ENCODE data around the gene SLC7A6.
"Not testable (repeated sequence)": the region's sequence is repeated elsewhere in the genome, so short reads cannot be mapped to it uniquely, and the experiment has no call there.

Gene SLC7A6

DNA sequence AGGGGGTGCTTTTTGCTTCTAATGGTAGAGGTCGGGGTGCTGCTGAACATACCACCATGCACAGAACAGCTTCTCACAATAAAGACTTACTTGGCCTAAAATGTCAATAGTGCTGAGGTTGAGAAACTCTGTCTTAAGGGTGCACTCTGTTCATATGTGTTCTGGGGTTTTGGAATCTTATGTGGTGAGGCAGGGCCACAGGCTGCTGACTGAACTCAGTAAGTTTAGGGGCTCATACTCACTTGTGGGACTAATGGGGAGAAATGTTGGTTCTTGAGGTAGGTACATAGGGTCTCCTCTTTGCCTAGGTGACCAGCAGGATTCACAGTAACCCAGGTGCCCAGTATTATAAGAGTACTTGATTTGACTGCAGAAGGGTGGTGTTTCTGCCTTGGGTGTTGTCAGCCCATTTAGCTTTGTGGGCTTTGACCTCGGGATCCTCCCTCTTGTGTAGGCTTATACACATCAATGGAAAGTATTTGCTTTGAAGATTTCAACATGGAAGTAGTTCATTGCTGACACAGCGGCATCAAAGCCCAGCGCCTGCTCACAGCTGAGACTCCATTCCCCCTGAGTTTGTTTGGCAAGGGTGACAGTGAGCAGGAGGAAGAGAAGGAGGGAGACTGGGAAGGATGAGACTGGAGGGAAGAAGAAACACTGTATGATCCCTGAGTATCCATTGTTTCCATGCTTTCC lies 17.2 kb downstream of the SLC7A6 start:
- no peak for DNase-seq (ENCODE audit: low read depth in 1 of 2, low spot score in 1 of 2)

DNA sequence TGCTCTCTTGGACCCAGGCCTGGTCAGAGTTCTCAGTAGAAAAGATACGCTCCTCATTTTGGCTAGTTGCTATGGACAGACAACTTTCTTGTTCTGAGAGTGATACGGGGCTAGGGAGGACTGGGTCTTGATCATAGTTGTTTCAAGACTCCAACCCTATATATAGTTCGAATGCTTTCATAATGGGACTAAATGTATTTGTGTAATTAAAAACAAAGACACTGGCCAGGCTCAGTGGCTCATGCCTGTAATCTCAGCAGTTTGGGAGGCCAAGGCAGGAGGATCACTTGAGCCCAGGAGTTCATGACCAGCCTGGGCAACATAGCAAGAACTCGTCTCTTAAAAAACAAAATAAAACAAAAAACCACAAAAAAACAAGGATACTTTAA lies 17.7 kb downstream of the SLC7A6 start:
- no peak for DNase-seq (ENCODE audit: low read depth in 1 of 2, low spot score in 1 of 2)

DNA sequence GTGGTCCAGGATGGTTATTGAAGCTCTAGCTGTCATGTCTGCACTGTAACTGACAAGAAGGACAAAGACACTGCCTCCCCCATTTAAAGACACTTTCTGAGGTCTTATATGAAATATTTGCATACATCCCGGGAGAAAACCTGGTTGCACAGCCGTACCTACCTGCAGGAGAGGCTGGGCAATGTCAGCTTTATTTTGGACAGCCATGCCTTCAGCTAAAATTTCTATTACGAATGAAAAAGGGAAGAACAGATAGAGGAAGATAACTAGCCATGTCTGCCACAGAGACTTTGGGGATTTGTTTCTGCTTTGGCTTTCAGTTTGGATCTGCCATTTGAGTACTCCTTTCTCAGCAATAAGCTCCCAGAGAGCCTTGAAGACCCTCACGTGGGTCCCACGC lies 19.0 kb downstream of the SLC7A6 start:
- no peak for DNase-seq (ENCODE audit: low read depth in 1 of 2, low spot score in 1 of 2)

DNA sequence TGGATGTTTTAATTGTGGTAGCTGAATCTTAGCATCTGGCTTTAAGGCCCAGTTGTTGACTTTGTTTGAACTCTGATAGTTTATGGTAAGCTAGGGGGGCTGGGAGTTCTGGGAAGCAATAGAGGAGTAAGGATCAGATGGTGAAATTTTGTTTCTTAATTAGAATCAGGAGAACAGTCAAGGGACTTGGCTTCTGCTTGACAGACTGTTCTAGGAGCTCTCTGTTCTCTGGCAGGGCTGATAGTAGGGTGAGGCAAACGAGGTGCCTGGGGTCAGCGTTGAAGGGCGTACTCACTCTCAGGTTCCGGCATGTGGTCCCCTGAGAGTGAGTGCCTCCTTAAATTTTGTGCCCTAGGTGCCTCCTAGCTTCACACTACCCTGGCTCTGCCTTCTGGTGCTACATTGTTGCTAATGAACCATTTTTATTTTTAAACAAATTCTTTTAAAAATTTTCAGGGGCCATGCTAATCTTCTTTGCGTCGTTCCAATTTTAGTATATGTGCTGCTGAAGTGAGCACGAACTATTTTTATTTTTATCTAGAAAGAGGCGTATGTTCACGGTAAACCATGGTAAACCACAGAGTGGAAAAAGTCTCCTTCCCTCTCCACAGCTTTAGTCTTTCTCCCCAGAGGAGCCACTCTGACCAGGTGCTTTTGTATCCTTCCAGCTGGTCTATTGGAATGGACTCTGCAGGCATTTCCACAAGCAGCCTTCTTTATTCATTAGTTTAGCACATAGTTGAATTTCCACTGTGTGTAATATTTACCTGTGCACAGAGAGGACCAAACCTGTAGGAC lies 19.7 kb downstream of the SLC7A6 start:
- DNase-seq (ENCODE audit: low read depth in 1 of 2, low spot score in 1 of 2) = no peak

DNA sequence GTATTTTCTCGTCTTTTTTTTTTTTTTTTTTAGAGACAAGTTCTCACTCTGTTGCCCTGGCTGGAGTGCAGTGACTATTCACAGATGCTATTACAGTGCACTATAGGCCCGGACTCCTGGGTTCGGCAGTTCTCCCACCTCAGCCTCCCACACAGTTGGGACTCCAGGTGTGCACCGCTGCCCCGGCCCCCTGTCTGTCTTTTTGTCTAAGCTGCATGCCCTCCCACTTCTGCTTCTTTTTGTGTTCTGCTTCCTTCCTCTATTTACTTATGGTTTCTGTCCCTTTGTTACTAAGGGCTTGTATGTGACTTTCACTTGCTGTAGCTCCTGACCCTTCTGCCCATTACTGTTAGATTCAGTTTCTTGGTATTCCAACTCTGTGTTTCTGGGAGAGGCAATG lies 20.5 kb downstream of the SLC7A6 start:
- DNase-seq (ENCODE audit: low read depth in 1 of 2, low spot score in 1 of 2) = no peak

DNA sequence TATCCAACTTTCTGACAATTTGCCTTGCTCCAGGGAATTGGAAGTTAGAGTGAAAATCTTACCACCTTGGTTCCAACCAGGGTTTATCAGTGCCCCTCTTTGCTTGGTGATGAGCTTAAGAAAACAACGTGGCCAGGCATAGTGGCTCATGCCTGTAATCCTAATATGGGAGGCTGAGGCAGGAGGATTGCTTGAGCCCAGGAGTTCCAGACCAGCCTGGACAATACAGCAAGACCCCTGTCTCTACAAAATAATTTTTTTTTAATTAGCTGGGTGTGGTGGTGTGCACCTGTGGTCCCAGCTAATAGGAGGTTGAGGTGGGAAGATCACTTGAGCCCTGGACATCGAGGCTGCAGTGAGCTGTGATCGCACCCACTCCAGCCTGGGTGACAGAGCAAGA lies 21.4 kb downstream of the SLC7A6 start:
- no peak for DNase-seq (ENCODE audit: low read depth in 1 of 2, low spot score in 1 of 2)

DNA sequence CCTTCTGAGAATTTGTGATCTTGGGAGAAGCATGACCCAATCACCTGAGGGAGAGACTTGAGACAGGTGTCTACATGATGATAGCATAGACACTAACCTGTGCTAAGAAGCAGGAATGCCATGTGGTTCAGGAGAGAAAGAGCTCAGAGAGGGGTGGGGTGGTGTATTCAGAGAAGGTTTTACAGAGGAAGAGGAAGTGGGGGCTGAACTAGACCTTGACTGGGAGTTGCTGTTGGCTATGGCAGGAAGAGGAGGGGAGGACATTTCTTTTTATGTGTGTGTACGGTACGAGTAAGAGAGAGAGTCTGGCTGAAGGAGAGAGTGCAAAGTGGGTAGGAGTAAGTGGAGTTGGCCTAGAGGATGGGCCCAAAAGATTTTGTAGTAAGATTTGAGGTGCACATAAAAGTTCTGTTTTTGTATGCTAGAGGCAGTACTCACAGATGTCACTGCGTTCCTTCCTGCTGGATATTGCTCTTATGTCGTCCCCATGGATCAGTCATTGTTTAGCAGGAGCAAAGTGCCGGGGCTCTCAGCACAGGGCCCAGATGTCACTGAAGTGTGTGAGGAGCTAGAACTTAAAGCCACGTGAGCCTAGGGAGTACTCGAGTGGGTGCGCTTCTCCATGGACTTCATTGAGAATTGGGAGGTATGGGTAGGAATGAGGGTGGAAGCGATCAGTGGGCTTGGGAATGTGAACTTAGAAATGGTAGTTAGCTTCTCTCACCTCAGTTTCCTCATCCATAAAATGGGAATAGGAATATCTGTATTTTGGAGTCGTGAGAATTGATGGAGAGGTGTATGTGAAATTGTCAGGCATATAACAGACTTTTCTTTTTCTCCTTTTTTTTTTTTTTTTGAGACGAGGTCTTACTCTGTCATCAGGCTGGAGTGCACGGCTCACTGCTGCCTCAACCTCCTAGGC lies 22.1 kb downstream of the SLC7A6 start:
- DNase-seq (ENCODE audit: low read depth in 1 of 2, low spot score in 1 of 2) = no peak

DNA sequence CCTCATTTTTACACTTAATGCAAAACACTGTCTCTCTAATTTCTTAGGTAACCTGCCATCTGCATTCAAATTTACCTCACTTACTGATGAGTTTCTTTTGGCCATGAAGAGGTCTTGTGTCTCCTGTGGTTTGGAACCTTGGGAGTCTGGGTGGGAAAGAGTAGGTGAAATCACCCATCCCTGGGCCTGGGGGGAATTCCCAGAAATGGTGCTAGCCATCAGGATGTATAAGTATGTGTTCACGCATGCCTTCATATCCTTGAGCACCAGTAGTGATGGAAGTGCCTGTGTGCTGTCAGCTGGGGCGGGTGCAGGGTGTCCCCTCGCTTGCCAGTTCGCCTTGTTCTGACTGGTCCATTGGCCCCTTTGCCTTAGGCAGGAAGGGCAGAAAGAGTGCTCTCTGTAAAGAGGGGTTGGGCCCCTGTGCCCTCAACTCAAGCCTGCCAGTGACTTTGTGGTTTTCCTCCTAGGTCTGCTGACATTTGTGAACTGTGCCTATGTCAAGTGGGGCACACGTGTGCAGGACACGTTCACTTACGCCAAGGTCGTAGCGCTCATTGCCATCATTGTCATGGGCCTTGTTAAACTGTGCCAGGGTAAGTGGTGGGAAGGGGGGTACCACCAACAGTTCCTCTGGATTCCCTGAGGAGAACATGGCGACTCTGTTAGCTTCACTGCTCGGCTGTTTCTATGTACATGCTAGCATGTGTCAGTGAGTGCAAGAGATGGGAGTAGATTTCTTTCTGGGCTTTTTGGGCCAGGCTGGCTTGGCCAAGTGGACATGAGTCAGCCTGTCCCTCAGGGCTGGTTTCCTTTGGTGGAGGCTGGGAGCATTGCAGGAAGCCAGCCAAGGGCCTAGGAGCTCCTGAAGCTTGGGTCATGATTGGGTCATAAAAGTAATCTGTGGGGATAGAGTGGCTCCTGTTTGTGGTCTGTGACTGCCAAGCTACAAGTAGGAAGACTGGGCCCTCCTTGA lies 23.2 kb downstream of the SLC7A6 start:
- DNase-seq (ENCODE audit: low read depth in 1 of 2, low spot score in 1 of 2) = no peak

DNA sequence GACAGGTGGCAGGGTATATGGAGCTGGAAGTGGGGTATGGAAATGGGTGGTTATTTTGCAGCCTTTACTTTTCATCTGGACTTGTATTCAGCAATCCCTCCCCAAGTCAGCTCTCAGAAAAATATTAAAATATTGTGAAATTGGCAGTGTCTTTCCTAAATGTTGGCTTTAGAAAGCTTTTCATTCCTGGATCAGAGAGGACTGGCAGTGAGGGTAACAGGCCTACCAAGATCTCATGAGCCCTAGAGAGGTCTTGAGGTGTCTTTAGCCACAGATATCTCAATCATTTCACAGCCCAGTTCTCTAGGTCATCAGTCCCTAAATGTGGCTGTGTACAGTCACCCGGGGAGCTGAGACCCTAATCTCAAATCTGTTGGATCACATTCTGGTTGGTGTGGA lies 23.9 kb downstream of the SLC7A6 start:
- no peak for DNase-seq (ENCODE audit: low read depth in 1 of 2, low spot score in 1 of 2)

DNA sequence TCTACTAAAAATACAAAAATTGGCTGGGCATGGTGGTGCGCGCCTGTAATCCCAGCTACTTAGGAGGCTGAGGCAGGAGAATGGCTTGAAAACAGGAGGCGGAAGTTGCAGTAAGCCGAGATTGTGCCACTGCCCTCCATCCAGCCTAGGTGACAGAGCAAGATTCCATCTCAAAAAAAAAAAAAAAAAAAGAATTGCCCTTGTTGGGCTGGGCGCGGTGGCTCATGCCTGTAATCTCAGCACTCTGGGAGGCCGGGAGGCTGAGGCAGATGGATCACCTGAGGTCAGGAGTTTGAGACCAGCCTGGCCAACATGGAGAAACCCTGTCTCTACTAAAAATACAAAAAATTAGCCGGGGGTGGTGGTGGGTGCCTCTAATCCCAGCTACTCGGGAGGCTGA lies 24.5 kb downstream of the SLC7A6 start:
- not testable (repeated sequence) for DNase-seq (ENCODE audit: low read depth in 1 of 2, low spot score in 1 of 2)

DNA sequence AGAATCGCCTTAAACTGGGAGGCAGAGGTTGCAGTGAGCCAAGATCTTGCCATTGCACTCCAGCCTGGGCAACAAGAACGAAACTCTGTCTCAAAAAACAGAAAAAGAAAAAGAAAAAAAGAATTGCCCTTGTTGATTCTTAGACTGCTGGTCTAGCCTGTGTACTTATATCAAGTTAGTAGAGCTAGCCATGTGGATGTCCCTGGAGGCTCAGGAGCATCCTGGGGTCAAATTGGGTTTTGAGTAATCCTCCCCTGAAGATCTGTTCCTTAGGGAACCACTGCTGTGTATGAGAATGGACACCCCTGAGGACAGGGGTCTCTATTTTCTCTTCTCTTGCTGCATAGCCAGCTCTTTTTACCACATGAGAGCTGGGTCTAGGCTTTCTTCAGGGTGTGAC lies 24.9 kb downstream of the SLC7A6 start:
- DNase-seq (ENCODE audit: low read depth in 1 of 2, low spot score in 1 of 2) = no peak

DNA sequence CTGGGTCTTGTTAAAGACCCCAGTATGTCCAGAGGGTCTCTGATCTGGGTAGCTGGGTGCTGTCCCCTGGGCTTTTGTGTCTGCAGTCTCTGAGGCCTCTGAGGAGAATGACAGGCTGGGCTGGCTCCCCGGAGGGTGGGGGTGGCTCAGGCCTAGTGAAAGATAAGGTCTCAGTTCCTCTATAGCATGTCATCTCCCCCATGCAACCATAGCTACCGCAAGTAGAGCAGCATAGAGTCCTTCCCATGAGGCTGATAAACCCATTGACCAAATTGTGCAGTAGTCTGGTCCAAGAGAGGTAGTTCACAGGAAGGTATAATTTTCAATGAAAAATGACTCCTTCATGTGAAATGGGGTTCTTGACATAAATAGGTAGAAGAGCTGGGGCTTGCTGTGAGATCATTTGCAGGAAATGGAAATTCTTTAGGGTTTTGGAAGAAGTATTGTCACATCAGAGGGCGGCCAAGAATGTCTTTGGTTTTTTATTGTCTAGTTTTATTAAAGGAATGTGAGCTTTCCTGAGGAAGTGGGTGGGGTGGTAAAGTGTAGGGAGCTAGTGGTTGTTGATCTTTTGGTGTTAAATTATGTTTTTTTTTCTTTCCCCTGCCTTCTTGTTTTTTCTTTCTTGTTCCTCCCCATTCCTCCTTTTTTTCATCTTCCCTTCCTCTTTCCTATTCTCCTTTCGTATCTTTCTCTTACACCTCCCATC lies 25.4 kb downstream of the SLC7A6 start:
- peak in 1 of 2 donors; percentile 36 for DNase-seq (ENCODE audit: low read depth in 1 of 2, low spot score in 1 of 2)

DNA sequence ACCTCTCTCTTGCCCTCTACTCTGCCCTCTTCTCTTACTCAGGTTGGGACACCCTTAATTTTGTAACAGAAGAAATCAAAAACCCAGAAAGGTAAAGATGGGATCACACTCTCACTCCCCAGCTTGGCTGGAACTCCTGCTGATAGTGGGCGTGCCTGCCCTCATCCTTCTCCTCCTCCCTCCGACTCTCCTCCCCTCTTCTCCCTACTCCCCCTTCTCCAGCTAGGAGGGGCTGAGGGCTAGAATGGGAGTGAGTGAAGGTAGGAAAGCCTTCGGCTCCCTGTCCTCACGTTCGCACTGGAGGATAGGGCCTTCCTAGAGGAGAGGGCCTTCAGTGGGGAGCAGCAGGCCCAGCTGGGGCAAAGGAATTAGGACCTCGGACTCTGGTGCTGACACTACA lies 26.1 kb downstream of the SLC7A6 start:
- DNase-seq (ENCODE audit: low read depth in 1 of 2, low spot score in 1 of 2) = no peak

DNA sequence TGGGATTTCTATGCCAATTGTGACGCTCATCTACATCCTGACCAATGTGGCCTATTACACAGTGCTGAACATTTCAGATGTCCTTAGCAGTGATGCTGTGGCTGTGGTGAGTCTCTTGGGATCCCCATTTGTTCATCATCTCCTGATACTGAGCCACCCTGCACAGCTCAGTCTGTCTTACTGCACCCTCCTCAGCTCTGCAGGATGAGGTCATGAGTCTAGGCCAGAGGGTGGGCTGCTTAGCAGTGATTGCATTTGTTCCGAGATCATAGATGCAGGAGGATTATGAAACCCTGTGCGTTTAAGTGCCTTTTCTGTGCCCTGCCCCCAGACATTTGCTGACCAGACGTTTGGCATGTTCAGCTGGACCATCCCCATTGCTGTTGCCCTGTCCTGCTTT lies 26.9 kb downstream of the SLC7A6 start:
- no peak for DNase-seq (ENCODE audit: low read depth in 1 of 2, low spot score in 1 of 2)

DNA sequence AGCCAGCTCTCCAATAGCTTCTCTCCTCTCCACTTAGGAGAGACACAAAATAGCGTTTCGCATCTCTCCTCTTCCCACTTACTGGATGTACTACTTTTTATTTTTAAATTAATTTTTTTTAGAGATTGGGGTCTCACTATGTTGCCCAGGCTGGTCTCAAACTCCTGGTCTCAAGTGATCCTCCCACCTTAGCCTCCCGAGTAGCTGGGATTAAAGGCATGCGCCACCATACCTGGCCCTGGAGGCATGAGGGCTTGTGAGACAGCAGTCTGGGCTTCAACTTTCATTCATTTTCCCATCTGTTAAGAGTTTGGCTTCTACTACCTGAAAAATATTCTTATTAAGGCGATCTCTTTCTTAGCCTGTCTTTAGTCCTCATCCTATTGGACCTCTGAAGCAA lies 28.1 kb downstream of the SLC7A6 start:
- DNase-seq (ENCODE audit: low read depth in 1 of 2, low spot score in 1 of 2) = no peak

DNA sequence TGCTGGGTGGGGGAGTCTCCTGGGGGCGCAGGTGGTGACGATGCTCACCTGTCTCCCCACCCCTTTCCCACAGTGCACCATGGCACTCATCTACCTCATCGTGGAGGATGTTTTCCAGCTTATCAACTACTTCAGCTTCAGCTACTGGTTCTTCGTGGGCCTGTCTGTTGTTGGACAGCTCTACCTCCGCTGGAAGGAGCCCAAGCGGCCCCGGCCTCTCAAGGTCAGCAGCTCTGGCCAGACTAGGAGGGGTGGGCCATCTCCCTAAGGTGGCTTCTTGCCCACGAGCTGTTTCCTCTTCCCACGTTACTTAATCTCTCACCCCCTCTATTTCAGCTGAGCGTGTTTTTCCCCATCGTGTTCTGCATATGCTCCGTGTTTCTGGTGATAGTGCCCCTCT lies 32.0 kb downstream of the SLC7A6 start:
- no peak for DNase-seq (ENCODE audit: low read depth in 1 of 2, low spot score in 1 of 2)

DNA sequence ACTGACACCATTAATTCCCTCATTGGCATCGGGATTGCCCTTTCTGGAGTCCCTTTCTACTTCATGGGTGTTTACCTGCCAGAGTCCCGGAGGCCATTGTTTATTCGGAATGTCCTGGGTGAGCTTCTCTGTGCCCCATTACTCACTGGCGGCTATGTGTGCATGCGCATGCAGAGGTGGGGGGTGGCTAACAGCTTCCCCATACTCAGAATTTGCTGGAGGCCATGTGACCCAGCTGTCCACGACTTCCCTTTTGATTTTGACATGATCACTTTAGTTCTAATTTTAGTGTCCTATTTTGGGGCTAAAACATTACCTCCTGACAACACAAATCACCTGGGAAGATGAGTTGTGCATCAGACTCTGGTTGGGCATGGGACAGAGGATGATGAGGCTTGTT lies 32.4 kb downstream of the SLC7A6 start:
- DNase-seq (ENCODE audit: low read depth in 1 of 2, low spot score in 1 of 2) = no peak

DNA sequence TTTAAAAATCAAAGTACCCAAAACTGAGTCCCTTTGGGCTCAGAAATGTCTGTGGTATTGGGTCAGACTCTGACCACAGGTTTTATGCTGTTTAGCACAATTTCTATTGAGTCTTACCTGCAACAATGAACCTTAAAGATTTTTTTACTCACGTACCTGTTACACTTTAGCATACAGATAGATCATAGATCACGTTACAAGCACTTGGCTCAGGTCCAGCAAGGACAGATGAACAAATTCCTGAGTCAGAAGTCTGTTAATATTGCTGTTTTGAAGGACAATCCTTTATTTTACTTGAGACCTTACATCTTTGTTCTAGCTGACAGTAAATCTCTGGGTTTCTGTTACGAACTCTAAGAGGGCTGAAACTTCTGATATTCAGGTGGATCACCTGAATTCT lies 33.6 kb downstream of the SLC7A6 start:
- no peak for DNase-seq (ENCODE audit: low read depth in 1 of 2, low spot score in 1 of 2)

DNA sequence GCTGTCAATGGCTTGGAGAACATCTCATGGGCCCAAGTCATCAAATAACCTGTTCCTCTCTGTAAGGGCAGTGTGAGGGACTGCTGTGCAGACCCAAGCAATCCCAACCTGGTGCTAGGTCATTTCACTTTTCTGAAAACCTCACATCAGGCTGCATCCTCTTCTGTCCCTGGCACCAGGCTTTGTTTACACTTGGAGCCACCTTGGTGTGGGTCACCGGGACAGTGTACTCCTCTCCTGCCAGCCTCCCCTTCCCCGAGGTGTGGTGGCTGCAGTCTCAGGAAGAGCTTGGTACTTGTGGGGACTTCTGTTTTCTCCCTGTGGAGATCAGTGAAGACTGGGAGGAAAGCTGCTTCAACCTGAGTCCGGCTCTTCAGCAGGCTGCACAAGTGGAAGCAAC lies 34.0 kb downstream of the SLC7A6 start:
- no peak for DNase-seq (ENCODE audit: low read depth in 1 of 2, low spot score in 1 of 2)
